H9 (cell line): ENCODE results near the gene UBAC1. TPM values are rescaled to one million over a fixed set of nuclear protein-coding genes. Genes with fewer than 3 reads are reported as not detected.

Experiments used
- DNase-seq: peaks from one replicate; pipeline ENCODE4 v3.0.0-alpha.2; 2017
- H2AFZ ChIP-seq: one replicate; pipeline ENCODE4 v1.6.1; 2013; ENCODE audit warnings: mild to moderate bottlenecking, low read length, control low read depth, moderate library complexity
- H2AK5ac ChIP-seq: 2 replicates; pipeline ENCODE4 v1.6.1; 2013; ENCODE audit warnings: low read length, control low read depth, mixed read lengths; ENCODE audit not compliant: insufficient read length
- H2BK120ac ChIP-seq: one replicate; pipeline ENCODE4 v1.6.1; 2013; ENCODE audit warnings: low read depth, mild to moderate bottlenecking, low read length, control low read depth, inconsistent platforms; ENCODE audit not compliant: poor library complexity, severe bottlenecking
- H2BK12ac ChIP-seq: 2 replicates; pipeline ENCODE4 v1.6.1; 2013; ENCODE audit warnings: low read length, control low read depth, mixed read lengths, low read depth; ENCODE audit not compliant: insufficient read length
- H2BK15ac ChIP-seq: 2 replicates; pipeline ENCODE4 v1.6.1; 2013; ENCODE audit warnings: low read depth, low read length, control low read depth
- H2BK20ac ChIP-seq: one replicate; pipeline ENCODE4 v1.6.1; 2013; ENCODE audit warnings: low read depth, mild to moderate bottlenecking, low read length, control low read depth, inconsistent platforms; ENCODE audit not compliant: poor library complexity, severe bottlenecking
- H2BK5ac ChIP-seq: 2 replicates; pipeline ENCODE4 v1.6.1; 2013; ENCODE audit warnings: low read length, control low read depth, mixed read lengths; ENCODE audit not compliant: insufficient read length
- H3K14ac ChIP-seq: 2 replicates; pipeline ENCODE4 v1.6.1; 2013; ENCODE audit warnings: low read length, control low read depth; ENCODE audit not compliant: insufficient read depth
- H3K18ac ChIP-seq: 2 replicates; pipeline ENCODE4 v1.6.1; 2013; ENCODE audit warnings: low read depth, mild to moderate bottlenecking, mixed read lengths, low read length, control low read depth; ENCODE audit not compliant: insufficient read length
- H3K23ac ChIP-seq: 2 replicates; pipeline ENCODE4 v1.6.1; 2013; ENCODE audit warnings: low read length, control low read depth, mixed read lengths, low read depth; ENCODE audit not compliant: insufficient read length
- H3K23me2 ChIP-seq: 2 replicates; pipeline ENCODE4 v1.6.1; 2013; ENCODE audit warnings: low read depth, mild to moderate bottlenecking, mixed read lengths, low read length, control low read depth; ENCODE audit not compliant: insufficient read length, poor library complexity, severe bottlenecking
- H3K27ac ChIP-seq: 2 replicates; pipeline ENCODE4 v1.5.1; 2013; ENCODE audit warnings: low read length, control low read depth, mixed read lengths, low read depth; ENCODE audit not compliant: insufficient read length
- H3K27me3 ChIP-seq: 2 replicates; pipeline ENCODE4 v1.6.1; 2013; ENCODE audit warnings: low read length, control low read depth, inconsistent platforms; ENCODE audit not compliant: insufficient read depth
- H3K4ac ChIP-seq: 2 replicates; pipeline ENCODE4 v1.6.1; 2013; ENCODE audit warnings: low read depth, mild to moderate bottlenecking, control low read depth, inconsistent platforms, low read length, moderate library complexity
- H3K4me1 ChIP-seq: 2 replicates; pipeline ENCODE4 v1.6.1; 2013; ENCODE audit warnings: low read length, control low read depth, inconsistent platforms; ENCODE audit not compliant: insufficient read depth
- H3K4me2 ChIP-seq: 2 replicates; pipeline ENCODE4 v1.6.1; 2013; ENCODE audit warnings: low read length, control low read depth, mixed read lengths; ENCODE audit not compliant: insufficient read length, insufficient read depth
- H3K56ac ChIP-seq: 2 replicates; pipeline ENCODE4 v1.6.1; 2013; ENCODE audit warnings: low read depth, mild to moderate bottlenecking, mixed read lengths, low read length, control low read depth; ENCODE audit not compliant: insufficient read length
- H3K79me1 ChIP-seq: 2 replicates; pipeline ENCODE4 v1.6.1; 2013; ENCODE audit warnings: low read depth, mild to moderate bottlenecking, moderate library complexity, low read length, control low read depth, inconsistent platforms; ENCODE audit not compliant: insufficient read depth, poor library complexity, severe bottlenecking
- H3K79me2 ChIP-seq: 2 replicates; pipeline ENCODE4 v1.6.1; 2013; ENCODE audit warnings: low read length, control low read depth, inconsistent platforms; ENCODE audit not compliant: insufficient read depth
- H3K9ac ChIP-seq: 2 replicates; pipeline ENCODE4 v1.6.1; 2013; ENCODE audit warnings: low read length, control low read depth, mixed read lengths; ENCODE audit not compliant: insufficient read length; ENCODE audit errors: extremely low read depth
- H3K9me3 ChIP-seq: one replicate; pipeline ENCODE4 v1.6.1; 2013; ENCODE audit warnings: low read depth, low read length, inconsistent platforms; ENCODE audit not compliant: control insufficient read depth
- H3T11ph ChIP-seq: one replicate; pipeline ENCODE4 v1.6.1; 2013; ENCODE audit warnings: mild to moderate bottlenecking, low read length, control low read depth, inconsistent platforms
- H4K20me1 ChIP-seq: one replicate; pipeline ENCODE4 v1.6.1; 2013; ENCODE audit not compliant: control insufficient read depth, insufficient read length, insufficient read depth
- H4K5ac ChIP-seq: 2 replicates; pipeline ENCODE4 v1.6.1; 2013; ENCODE audit warnings: low read depth, mild to moderate bottlenecking, mixed read lengths, low read length, control low read depth; ENCODE audit not compliant: insufficient read length
- H4K8ac ChIP-seq: replicated peaks from 2 replicates; pipeline ENCODE4 v1.6.1; 2013; ENCODE audit warnings: low read length, control low read depth, mixed read lengths, low read depth; ENCODE audit not compliant: insufficient read length
- H4K91ac ChIP-seq: 2 replicates; pipeline ENCODE4 v1.6.1; 2013; ENCODE audit warnings: low read depth, mild to moderate bottlenecking, moderate library complexity, mixed read lengths, low read length, control low read depth; ENCODE audit not compliant: insufficient read length
- H3K27ac Mint-ChIP-seq, 3 experiments: 2 replicates in 2 of 3; 3 replicates in 1 of 3; pipeline ENCODE4 v1.8.0; 2020 to 2021; ENCODE audit warnings: mixed read lengths in 3 of 3, mild to moderate bottlenecking in 1 of 3, moderate library complexity in 1 of 3
- H3K27me3 Mint-ChIP-seq: 2 replicates; pipeline ENCODE4 v1.8.0; 2021; ENCODE audit warnings: low read depth, mild to moderate bottlenecking, moderate library complexity, mixed read lengths
- H3K36me3 Mint-ChIP-seq, 3 experiments: 2 replicates in 2 of 3; 3 replicates in 1 of 3; pipeline ENCODE4 v1.8.0; 2020 to 2021; ENCODE audit warnings: low read depth in 3 of 3, mixed read lengths in 3 of 3; ENCODE audit not compliant: insufficient read depth in 1 of 3
- H3K4me1 Mint-ChIP-seq, 2 experiments: 2 replicates each; pipeline ENCODE4 v1.8.0; 2020; ENCODE audit warnings: mixed read lengths in 2 of 2
- H3K4me3 Mint-ChIP-seq, 2 experiments: 2 replicates in 1 of 2; 3 replicates in 1 of 2; pipeline ENCODE4 v1.8.0; 2020 to 2021; ENCODE audit warnings: mild to moderate bottlenecking in 2 of 2, mixed read lengths in 2 of 2, moderate library complexity in 1 of 2
- H3K9me3 Mint-ChIP-seq, 2 experiments: 2 replicates in 1 of 2; 3 replicates in 1 of 2; pipeline ENCODE4 v1.8.0; 2020; ENCODE audit warnings: mild to moderate bottlenecking in 2 of 2, mixed read lengths in 2 of 2, moderate library complexity in 1 of 2
- WGBS: extraction: QIAGEN DNeasy Blood & Tissue Kit; methylation state at CpG from one replicate; pipeline ENCODE4 v1.1.7; 2013; ENCODE audit warnings: missing lambda C conversion rate, low lambda C conversion rate, mixed read lengths; ENCODE audit not compliant: insufficient read length; ENCODE audit errors: extremely low coverage; 5-methylcytosine and 5-hydroxymethylcytosine counted together
- total RNA-seq: library from RNA; stranded (reverse); gene quantifications from 2 replicates; pipeline ENCODE4 v1.2.1, GENCODE V29; 2021
- TF ChIP-seq, protein P1 (sequence below): fragments of 200-600 bp; sonication (generic); conservative IDR thresholded peaks from 3 replicates; pipeline ENCODE4 v1.8.0; 2021; ENCODE audit warnings: antibody characterized with exemption, mild to moderate bottlenecking

The UBAC1 gene
- total RNA-seq, 1 experiment from 2014 or later, result 47.5 TPM

DNA sequence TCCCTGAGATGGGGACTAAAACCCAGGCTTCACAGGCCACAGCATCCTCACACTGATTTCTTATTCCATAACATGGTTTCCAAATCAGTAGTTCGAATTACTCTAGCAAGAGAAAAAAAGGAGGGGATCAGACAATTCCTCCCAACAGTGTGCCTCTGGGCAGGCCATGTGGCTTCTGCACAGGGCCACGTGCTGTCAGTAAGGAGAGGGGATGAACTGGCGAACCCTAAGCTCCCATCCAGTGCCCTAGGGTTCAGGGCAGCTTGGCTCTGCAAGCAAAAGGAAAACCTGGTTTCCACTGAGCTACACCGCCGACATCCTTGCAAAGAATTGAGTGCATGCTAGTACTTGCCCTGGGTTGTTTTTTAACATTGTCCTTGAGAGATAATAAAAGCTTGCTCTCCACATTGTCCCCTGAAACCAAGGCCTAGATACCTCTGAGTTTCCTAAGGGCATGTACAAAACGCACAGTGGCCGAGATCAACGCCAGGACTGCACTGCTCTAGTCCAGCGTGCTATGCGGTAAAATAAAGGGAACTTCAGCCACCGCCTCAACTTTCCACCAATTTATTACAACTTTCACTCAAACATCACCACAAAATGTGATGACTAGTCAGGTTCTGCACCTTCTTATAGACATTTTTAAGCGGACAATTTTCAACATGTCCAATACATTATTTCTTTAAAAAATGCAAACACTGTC lies 58.4 kb downstream of the UBAC1 start:
- TF ChIP-seq, protein P1, sequence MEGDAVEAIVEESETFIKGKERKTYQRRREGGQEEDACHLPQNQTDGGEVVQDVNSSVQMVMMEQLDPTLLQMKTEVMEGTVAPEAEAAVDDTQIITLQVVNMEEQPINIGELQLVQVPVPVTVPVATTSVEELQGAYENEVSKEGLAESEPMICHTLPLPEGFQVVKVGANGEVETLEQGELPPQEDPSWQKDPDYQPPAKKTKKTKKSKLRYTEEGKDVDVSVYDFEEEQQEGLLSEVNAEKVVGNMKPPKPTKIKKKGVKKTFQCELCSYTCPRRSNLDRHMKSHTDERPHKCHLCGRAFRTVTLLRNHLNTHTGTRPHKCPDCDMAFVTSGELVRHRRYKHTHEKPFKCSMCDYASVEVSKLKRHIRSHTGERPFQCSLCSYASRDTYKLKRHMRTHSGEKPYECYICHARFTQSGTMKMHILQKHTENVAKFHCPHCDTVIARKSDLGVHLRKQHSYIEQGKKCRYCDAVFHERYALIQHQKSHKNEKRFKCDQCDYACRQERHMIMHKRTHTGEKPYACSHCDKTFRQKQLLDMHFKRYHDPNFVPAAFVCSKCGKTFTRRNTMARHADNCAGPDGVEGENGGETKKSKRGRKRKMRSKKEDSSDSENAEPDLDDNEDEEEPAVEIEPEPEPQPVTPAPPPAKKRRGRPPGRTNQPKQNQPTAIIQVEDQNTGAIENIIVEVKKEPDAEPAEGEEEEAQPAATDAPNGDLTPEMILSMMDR, result no peak
- no peak overlapping the region for H3K18ac ChIP-seq
- H3K4me2 ChIP-seq, result no peak overlapping the region
- H3K9me3 ChIP-seq, result no peaks in the 10 kb centered on the region
- H2BK5ac ChIP-seq, result no peak overlapping the region
- no peak overlapping the region for H2BK12ac ChIP-seq
- no peak overlapping the region for H2AFZ ChIP-seq
- no peaks in the 10 kb centered on the region for H3K27me3 ChIP-seq
- H2BK15ac ChIP-seq, result no peak overlapping the region
- H3K9ac ChIP-seq, result no peak overlapping the region
- no peak overlapping the region for H3K56ac ChIP-seq
- no peak overlapping the region for H4K8ac ChIP-seq
- H3K14ac ChIP-seq, result no peak overlapping the region
- peaks cover 75% of the 10 kb centered on the region for H3K79me2 ChIP-seq
- peaks cover 12 to 20% of the 10 kb centered on the region in 2 experiments for H3K9me3 Mint-ChIP-seq
- H3K27me3 Mint-ChIP-seq, result no peaks in the 10 kb centered on the region
- no peak overlapping the region for H4K5ac ChIP-seq
- peaks cover 7% of the 10 kb centered on the region for H3K79me1 ChIP-seq
- H3K4ac ChIP-seq, result no peak overlapping the region
- H4K20me1 ChIP-seq, result no peaks in the 10 kb centered on the region
- peaks cover 7% of the 10 kb centered on the region for H3K23me2 ChIP-seq
- H3K36me3 Mint-ChIP-seq, result peaks cover 33 to 49% (median 42%) of the 10 kb centered on the region in 3 experiments; a peak in 6 of 7 replicates
- no peaks in the 10 kb centered on the region; the same call in 1 of the 2 replicates for H3K4me1 ChIP-seq
- H2BK120ac ChIP-seq, result no peak overlapping the region
- no peak for DNase-seq
- H2AK5ac ChIP-seq, result no peak overlapping the region
- H3K27ac Mint-ChIP-seq, result peak overlapping the region in 1 of 3 experiments; percentile 31; a peak in 3 of 7 replicates
- H3K4me1 Mint-ChIP-seq, result peaks cover 37 to 45% of the 10 kb centered on the region in 2 experiments
- H3K23ac ChIP-seq, result no peak overlapping the region
- no peak overlapping the region for H3K27ac ChIP-seq
- no peak overlapping the region for H4K91ac ChIP-seq
- no peak overlapping the region for H3T11ph ChIP-seq
- H2BK20ac ChIP-seq, result no peak overlapping the region
- WGBS, result no CpG with 5 or more reads among the region's 12 CpGs
- H3K4me3 Mint-ChIP-seq, result no peak overlapping the region; a peak in 1 of 5 replicates
